22Rv1 (cell line): ENCODE data around the gene DISC1.

Experiments
- H3K27ac ChIP-seq: fragments of 450-650 bp; 2 replicates; pipeline ENCODE4 v1.5.1; 2017
- ZFX ChIP-seq: fragments of 450-650 bp; IDR thresholded peaks from 2 replicates; pipeline ENCODE4 v1.6.1; 2017; ENCODE audit warnings: antibody characterized with exemption, borderline replicate concordance
- TF ChIP-seq, protein P1 (sequence below): fragments of 450-650 bp; IDR thresholded peaks from 2 replicates; pipeline ENCODE4 v1.5.1; 2017; ENCODE audit warnings: mild to moderate bottlenecking

The DISC1 gene

DNA sequence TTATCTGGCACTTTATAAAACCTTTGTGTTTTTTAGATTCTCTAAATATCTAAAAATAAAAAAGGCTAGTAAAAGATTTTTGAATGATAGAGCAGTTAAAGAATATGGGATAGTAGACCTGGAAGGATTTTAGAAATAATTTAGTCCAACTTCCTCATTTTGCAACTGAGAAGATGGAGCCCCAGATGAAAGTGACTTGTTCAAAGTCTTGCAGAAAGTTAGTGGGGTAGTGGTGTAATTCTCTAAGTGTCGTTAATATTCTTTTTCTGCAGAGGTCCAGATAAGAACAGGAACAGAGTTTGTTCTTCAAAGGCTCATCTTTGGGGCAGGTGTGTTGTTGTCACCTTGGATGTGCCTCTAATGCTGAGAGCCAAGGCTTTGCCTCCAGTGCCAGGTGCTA lies 159.5 kb downstream of the DISC1 start:
- no peak overlapping the region for H3K27ac ChIP-seq
- TF ChIP-seq ZFX: no peak

DNA sequence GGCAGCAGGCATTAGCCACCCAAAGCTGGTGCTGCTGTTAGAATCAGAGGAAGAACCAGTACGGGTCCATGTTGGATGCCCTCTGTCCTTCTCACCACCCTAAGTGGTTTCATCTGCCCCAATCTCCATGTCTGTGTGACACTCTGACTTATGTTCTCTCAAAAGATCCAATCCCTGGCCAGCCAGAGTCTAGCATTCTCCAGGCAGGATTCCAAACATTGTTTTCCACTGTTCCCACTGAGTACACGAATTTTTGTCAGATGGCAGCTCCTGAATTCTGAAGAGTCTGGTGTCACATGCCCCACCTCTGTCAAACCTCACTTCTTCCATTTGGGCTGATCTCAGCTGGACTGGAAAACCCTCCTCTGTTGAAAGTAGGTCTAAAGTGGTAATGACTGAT lies 166.0 kb downstream of the DISC1 start:
- H3K27ac ChIP-seq: no peak overlapping the region
- TF ChIP-seq, protein P1, sequence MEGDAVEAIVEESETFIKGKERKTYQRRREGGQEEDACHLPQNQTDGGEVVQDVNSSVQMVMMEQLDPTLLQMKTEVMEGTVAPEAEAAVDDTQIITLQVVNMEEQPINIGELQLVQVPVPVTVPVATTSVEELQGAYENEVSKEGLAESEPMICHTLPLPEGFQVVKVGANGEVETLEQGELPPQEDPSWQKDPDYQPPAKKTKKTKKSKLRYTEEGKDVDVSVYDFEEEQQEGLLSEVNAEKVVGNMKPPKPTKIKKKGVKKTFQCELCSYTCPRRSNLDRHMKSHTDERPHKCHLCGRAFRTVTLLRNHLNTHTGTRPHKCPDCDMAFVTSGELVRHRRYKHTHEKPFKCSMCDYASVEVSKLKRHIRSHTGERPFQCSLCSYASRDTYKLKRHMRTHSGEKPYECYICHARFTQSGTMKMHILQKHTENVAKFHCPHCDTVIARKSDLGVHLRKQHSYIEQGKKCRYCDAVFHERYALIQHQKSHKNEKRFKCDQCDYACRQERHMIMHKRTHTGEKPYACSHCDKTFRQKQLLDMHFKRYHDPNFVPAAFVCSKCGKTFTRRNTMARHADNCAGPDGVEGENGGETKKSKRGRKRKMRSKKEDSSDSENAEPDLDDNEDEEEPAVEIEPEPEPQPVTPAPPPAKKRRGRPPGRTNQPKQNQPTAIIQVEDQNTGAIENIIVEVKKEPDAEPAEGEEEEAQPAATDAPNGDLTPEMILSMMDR: no peak

DNA sequence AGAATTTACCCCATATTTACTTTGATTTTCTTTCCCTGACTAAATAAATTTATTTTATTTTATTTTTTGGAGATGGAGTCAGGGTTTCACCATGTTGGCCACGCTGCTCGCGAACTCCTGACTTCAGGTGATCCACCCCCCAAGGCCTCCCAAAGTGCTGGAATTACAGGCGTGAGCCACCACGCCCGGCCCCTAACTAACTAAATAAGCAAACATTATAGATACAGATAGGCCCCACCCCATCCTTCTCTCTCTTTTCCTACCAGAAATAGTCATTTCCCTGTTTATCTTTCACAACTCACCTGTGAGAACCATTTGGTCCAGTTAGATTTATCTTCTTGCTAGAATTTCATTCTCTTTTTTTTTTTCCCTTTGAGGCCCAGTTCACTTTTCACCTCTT lies 167.3 kb downstream of the DISC1 start:
- no peak for TF ChIP-seq ZFX
- TF ChIP-seq, protein P1: no peak
- no peak overlapping the region for H3K27ac ChIP-seq

DNA sequence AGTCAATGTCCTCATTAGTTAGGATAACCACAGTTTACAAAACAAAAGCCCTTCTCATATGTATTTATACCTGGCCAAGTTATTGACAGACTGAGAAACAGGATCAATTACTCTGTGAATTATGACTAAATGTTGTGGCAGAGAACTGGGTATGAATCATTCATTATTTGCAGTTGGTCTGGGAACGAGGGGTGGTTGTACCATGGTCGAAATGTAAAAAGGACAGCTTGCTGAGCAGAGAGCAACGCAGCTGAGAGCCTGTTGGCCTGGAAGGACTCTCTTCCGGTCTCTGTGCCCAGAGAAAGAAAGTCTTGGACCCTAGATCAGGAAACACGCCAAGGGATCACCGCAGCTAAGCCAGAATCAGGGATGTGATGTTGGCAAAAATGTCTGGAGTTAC lies 169.6 kb downstream of the DISC1 start:
- TF ChIP-seq ZFX: no peak
- TF ChIP-seq, protein P1: no peak
- no peak overlapping the region for H3K27ac ChIP-seq

DNA sequence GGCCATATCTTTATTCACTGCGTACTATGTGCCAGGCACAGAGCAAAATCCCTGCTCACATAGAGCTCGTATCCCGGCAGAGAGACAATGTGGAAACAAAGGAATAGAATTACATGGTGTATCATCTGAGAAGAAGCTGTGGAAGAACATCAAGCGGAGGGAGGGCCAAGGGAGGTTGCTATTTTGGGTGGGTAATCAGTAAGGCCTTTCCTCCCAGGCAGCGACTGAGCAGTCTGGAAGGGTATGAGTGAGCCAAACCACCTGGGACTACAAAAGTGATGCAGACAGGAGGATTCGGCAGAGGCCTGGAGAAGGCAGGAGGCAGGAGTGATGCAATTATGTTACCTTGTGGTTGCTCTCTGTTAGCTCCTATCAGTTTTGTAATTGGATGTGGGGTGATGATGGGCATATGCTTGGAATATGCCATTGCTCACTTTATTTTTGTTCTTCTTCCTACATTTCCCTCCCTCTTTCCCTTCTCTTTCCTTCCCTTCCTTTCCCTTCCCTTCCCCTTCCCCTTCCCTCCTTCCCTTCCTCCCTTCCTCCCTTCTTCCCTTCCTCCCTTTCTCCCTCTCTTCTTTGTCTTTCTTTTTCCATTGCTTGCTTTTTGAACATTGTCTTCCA lies 172.9 kb downstream of the DISC1 start:
- no peak for TF ChIP-seq ZFX
- TF ChIP-seq, protein P1: no peak

DNA sequence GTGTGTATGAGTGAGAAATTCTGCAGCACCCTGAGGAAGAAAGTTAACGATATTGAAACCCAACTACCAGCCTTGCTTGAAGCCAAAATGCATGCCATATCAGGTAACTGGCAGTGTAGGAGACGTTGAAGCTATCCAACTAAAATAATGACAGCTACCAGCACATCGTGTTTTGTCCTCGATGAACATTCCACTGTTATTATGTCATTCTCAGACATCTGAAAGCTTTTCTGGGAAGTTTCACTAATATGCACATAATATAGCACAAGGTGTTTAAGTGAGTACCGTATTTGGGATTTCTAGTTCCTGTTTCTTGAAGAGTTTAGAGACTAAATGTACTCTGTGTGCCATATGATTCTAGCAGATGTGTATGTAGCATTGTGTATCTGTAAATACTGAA lies 173.5 kb downstream of the DISC1 start:
- no peak for TF ChIP-seq ZFX
- TF ChIP-seq, protein P1: no peak
- no peak overlapping the region for H3K27ac ChIP-seq

More for the DNA sequence above, 172.9 kb downstream of the DISC1 start:
- H3K27ac ChIP-seq: no peak overlapping the region

DNA sequence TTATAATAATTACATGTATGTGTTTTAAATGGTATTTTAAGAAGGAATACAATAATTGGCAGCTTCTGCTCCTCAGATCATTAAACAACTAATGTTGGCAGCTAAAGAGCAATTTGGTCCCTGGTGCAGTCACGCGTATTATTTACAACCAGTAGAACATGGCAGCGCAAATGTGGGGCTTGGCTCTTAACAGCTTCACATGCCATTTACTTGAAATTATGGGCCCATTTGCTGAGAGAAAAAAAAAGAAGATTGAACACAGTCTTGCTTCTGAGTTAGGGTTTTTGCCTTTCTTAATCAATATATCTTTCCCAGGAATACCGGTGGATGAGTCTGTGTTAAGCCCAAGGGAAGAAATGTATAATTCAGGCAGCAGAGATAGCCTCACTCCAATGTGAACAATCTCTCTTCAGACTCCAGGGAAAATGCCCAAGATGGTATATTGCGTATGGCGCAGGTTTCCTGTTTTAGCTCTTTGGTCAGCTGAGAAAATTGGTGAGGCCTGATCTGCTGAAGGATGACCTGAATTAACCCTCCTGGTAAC lies 174.5 kb downstream of the DISC1 start:
- TF ChIP-seq ZFX: no peak
- TF ChIP-seq, protein P1: no peak

DNA sequence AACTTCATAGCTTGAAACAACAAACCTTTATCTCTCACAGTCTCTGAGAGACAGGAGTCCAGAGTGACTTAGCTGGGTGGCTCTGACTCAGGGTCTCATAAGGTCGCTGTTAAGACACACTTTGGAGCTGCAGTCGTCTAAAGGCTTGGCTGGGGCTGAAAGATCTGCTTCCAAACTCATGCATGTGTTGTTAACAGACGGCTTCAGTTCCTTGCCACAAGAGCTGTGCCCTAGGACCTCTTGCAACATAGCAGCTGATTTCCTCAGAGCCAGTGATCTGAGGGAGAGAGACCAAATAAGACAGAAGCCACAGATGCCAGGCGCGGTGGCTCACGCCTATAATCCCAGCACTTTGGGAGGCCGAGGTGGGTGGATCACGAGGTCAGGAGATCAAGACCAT lies 176.8 kb downstream of the DISC1 start:
- TF ChIP-seq, protein P1: no peak
- no peak for TF ChIP-seq ZFX
- H3K27ac ChIP-seq: no peak overlapping the region

More for the DNA sequence above, 174.5 kb downstream of the DISC1 start:
- H3K27ac ChIP-seq: no peak overlapping the region
